ENCODE results near the gene PML. TPM values are rescaled to one million over a fixed set of nuclear protein-coding genes. Genes with fewer than 3 reads are reported as not detected.
A peak's percentile ranks its signal among the peaks of the same experiment; 100 is the strongest.
"Not testable (repeated sequence)": the region's sequence is repeated elsewhere in the genome, so short reads cannot be mapped to it uniquely, and the experiment has no call there.

PML gene
- total RNA-seq, 1 donor, result 31.9 TPM

DNA sequence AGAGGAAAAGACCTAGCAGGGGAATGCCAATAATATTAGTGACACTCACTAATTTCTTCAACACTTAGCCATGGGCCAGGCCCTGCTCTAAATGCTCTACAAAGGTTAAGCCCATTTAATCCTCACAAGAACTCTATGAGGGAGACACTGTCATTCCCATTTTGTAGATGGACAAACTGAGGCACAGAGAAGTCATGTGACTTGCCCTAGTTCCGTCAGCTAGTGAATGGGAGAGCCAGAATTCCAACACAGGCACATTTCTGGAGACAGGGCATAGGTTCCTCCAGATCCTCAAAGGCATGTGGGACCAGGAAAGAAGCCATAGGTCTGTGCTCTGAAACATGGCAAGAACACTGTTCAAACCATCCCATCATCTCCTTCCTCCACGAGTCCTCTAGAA is 36.7 kb upstream of the PML start:
- DNase-seq (ENCODE audit: low read depth), result no peak
- TF ChIP-seq, protein P1, sequence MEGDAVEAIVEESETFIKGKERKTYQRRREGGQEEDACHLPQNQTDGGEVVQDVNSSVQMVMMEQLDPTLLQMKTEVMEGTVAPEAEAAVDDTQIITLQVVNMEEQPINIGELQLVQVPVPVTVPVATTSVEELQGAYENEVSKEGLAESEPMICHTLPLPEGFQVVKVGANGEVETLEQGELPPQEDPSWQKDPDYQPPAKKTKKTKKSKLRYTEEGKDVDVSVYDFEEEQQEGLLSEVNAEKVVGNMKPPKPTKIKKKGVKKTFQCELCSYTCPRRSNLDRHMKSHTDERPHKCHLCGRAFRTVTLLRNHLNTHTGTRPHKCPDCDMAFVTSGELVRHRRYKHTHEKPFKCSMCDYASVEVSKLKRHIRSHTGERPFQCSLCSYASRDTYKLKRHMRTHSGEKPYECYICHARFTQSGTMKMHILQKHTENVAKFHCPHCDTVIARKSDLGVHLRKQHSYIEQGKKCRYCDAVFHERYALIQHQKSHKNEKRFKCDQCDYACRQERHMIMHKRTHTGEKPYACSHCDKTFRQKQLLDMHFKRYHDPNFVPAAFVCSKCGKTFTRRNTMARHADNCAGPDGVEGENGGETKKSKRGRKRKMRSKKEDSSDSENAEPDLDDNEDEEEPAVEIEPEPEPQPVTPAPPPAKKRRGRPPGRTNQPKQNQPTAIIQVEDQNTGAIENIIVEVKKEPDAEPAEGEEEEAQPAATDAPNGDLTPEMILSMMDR (IDR thresholded peaks at IDR 0.05; ENCODE audit: insufficient read depth, low read length), result no peak

DNA sequence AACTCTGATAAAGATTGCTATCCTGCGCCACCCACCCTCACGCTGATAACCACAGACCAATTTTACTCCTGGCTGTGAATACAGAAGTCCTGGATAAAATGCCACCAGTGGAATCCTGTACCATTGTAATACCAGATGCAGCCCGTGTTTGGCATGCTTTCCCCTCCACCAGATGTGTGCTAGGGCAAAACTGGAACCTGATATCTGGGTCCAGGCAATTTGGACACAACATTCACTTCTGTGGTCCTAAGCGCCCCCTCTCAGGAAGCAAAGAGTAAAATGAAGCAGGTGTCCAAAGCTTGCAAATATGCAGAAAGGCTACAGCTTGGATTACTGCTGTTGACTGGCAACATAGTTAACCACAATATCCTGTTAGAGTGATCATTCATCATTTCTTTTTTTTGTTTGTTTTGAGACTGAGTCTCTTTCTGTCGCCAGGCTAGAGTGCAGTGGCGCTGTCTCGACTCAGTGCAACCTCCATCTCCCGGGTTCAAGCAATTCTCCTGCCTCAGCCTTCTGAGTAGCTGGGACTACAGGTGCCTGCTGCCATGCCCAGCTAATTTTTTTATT is 35.4 kb upstream of the PML start:
- DNase-seq (ENCODE audit: low read depth), result no peak
- no peak overlapping the region for H3K4me3 ChIP-seq (ENCODE audit: low read depth, low read length)
- TF ChIP-seq, protein P1 (IDR thresholded peaks at IDR 0.05; ENCODE audit: insufficient read depth, low read length), result no peak

More for the DNA sequence above, 36.7 kb upstream of the PML start:
- no peak overlapping the region for H3K4me3 ChIP-seq (ENCODE audit: low read depth, low read length)

DNA sequence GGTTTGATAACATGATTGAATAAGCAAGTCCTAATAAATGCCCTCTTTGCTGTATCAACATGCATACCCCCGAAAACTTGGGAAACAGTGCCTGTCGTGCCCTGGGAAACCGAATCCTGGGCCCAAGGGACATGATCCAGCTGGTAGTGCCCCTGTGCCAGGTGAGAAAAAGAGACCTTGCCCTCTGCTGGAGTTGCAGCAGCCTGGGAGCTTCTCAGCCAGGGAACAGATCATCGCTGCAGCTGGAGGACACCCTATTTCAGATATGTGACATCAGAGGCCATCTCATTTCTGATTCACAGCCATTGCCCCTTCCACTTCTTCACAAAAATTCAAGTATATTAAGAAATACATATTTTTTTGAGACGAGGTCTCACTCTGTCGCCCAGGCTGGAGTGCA is 34.7 kb upstream of the PML start:
- TF ChIP-seq, protein P1 (IDR thresholded peaks at IDR 0.05; ENCODE audit: insufficient read depth, low read length), result no peak
- no peak overlapping the region for H3K4me3 ChIP-seq (ENCODE audit: low read depth, low read length)
- no peak for DNase-seq (ENCODE audit: low read depth)

DNA sequence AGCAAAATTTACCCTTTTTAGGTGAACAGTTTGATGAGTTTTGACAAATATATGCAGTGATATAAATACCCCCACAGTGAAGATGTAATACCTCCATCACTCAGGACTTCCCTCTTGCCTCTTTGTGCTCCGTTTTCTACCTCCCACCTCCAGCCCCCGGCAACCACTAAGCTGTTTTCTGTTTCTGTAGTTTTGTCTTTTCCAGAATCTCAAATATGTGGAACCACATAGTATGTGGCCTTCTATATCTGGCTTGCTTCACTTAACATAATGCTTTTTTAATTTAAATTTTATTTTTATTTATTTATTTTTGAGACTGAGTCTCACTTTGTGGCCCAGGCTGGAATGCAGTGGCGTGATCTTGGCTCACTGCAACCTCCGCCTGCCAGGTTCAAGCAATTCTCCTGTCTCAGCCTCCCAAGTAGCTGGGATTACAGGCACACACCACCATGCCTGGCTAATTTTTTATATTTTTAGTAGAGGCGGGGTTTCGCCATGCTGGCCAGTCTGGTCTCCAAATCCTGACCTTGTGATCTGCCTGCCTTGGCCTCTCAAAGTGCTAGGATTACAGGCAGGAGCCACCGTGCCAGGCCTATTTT is 33.9 kb upstream of the PML start:
- DNase-seq (ENCODE audit: low read depth), result not testable (repeated sequence)

DNA sequence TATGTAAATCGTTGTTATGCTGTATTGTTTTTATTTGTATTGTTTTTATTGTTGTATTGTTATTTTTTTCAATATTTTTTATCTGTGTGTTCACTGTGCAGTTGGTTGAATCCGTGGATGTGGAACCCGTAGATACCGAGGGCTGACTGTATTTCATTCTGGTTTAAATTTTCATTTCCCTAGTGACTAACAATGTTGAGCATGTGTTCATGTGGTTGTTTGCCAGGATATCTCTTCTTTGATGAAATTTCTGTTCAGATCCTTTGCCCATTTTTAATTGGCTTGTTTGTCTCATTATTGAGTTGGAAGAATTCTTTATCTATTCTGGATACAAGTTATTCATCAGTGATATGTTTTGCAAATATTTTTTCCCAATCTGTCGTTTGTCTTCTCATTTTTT is 32.1 kb upstream of the PML start:
- no peak overlapping the region for H3K4me3 ChIP-seq (ENCODE audit: low read depth, low read length)
- DNase-seq (ENCODE audit: low read depth), result no peak
- TF ChIP-seq, protein P1 (IDR thresholded peaks at IDR 0.05; ENCODE audit: insufficient read depth, low read length), result no peak

More for the DNA sequence above, 33.9 kb upstream of the PML start:
- not testable (repeated sequence) for H3K4me3 ChIP-seq (ENCODE audit: low read depth, low read length)

DNA sequence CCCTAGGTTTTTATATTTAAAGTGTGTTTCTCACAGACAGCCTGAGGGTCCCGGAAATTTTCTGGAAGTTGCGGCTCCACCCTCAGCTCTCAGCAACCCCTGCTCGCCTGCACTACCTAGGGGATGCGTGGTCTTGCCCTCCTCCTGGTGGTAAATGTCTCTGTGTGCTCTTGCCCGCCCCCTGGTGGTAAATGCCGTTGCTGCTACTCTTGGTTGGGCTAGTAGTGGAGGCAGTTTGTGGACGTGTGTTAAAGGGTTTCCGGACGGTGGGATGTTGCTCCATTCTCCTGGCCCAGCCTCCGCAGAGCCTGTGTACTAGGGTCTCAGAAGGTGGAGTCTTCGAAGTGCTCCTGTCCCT is 29.8 kb upstream of the PML start:
- no peak overlapping the region for H3K4me3 ChIP-seq (ENCODE audit: low read depth, low read length)
- DNase-seq (ENCODE audit: low read depth), result peak; percentile 80
- TF ChIP-seq, protein P1 (IDR thresholded peaks at IDR 0.05; ENCODE audit: insufficient read depth, low read length), result peak; percentile 98

DNA sequence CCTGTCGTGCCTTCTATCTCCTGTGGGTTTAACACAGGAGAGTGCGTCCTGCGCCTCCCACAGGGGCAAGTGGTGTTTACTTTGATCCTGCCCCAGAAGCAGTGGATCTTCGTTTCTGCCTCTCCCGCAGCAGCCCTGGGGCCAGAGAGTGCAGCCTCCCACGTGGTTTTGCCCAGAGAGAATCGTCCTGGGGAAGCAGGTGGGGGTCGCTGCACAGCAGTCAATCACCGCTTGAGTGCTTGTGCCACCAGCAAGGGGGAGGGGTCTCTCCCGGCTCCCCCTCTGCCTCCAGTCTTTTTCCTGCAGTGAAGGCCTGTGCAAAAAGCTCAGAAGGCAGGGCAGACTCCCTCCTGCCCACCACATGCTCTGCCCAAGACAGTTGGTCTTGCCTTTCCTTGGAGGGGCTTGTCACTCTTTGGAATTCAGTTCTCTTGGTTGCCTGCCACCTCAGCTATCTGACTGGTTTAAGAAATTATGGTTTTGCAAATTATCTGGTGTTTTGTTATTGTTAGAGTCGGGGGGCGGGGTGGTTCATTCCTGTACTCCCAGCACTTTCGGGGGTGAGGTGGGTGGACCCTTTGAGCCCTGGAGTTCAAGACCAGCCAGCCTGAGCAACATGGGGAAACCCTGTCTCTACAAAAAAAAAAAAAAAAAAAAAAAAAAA is 29.3 kb upstream of the PML start:
- TF ChIP-seq, protein P1 (IDR thresholded peaks at IDR 0.05; ENCODE audit: insufficient read depth, low read length), result no peak
- no peak for DNase-seq (ENCODE audit: low read depth)
- no peak overlapping the region for H3K4me3 ChIP-seq (ENCODE audit: low read depth, low read length)
